NCI-H2227 (cell line): Measurements from ENCODE around the gene THBS3.
"Not testable (repeated sequence)": the region's sequence is repeated elsewhere in the genome, so short reads cannot be mapped to it uniquely, and the experiment has no call there.

Experiments used
- DNase-seq: peaks from one replicate; lab custom pipeline; 2025; ENCODE audit not compliant: unreplicated experiment; lab: John Stamatoyannopoulos, UW

Gene THBS3

DNA sequence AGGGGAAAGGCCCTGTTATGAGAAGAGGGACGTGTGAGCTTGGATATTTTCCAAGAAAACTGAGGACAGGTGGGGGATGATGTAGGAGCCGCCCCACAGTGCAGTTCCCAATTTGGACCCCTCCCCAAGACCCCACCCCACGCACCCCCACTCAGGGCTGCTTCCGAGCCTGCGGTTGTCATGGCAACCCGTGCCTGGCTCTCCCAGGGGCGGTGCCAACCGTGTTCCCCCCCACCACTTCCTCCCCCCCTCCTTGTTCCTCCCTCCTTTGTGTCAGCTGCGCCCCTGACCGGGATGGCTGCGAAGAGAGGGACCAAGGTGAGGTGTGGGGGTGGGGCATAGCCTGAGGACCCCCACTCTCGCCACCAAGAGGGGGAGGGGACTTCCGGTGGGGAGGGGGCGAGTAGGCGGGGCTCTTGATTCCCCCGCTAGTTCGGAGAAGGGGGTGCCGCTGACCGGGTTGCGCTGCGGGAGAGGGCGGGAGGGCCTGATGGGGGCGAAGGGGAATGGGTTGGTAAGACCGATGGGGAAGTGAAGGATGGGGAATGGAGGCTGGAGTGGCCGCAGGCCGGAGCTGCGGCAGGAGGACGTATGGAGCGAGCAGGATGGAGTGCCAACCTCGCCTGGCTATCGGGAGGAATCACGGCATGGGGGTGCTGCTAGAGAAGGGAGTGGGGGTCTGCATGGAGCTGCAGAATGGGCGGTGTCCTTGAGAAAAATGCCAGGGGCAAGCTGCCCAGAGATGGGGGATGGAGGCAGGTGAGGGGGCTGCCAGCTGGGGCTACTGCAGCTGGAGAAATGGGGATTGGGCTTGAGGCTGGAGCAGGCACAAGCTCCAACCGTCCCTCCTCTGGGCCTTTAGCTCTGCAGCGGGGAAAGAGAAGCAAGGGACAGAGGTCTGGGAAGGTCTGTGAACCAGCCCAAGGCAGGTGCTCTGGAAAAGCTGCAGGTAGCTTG is 33.1 kb downstream of the THBS3 start:
- DNase-seq = peak; percentile 90

DNA sequence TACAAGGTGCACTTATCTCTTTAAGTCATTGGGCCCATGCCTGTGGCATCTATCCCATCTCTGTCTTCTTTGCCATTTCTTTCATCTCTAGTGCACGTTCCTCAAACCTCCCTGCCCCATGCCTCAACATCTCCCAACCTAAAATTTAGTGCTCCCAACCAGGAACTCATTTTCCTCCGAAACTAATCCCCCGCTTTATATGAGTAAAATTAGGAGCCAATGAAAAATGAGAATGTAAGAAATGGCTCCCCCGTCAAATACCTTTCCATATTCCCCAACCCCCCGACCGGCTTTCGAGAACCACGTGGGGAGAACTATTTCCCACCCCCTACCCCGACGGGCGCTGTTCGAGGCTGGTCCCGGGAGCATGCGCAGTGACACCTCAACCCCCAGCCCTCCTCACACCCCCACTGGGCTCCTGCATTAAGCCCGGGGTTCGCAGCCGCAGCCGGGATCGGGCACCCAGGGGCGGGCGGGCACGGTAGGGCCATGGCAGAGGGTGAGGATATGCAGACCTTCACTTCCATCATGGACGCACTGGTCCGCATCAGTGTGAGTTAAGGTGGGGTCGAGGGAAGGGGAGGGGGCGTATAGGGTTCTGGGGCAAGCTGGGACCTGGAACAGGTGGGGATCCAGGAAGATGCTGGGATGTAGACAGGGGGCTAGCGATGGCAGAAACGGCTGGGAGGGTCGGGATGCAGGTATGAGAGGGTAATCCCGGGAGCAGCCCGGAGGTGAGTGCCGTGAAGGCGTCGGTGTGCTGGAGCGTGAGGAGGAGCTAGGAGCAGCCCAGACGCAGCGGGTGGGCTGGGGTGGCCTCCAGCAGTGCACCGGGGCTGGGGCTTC is 34.0 kb downstream of the THBS3 start, which contains the start of gene TRIM46:
TSS of gene TRIM46 (plus strand) at position 372 of the 846 bp plus-strand sequence. CDS start at position 490, 118 bp downstream.
- DNase-seq = peak; percentile 90

DNA sequence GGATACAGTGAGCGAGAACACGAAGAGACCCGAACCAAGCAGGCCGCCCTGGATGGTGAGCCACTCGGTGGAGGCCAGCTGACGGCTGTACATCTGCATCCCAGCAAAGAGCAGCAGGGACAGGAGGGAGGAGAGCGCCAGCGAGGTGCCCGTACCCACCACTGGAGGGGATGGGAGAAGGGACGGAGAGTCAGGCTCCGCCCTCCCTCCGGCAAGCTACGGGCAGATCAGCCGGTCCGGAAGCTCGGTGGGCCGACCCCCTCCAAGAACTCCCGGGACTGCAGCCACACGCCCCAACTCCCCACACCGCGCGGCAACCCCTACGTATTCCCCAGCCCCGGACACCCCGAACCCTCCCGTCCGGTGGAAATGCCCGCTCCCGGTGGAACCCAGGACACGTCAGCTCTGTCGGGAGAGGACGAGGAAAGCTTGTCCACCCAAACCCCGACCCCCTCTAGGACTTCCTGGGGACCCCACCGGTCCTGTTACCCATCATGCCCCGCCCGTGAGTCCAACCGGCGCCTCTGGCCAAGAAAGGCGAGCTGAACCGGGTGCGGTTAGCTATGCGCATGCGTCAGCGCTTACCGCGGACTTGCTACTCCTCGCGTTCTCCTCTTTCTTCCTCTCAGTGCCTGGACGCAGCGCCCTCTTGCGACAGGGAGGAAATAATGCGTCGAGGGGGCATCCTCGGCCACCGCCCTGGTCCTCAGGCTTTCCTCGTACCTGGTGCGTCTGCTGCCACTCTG is 34.8 kb downstream of the THBS3 start, which contains the start of gene KRTCAP2:
TSS of gene KRTCAP2 (minus strand) at position 573 of the 746 bp plus-strand sequence. CDS start at position 493, 80 bp downstream.
- peak; percentile 98 for DNase-seq

DNA sequence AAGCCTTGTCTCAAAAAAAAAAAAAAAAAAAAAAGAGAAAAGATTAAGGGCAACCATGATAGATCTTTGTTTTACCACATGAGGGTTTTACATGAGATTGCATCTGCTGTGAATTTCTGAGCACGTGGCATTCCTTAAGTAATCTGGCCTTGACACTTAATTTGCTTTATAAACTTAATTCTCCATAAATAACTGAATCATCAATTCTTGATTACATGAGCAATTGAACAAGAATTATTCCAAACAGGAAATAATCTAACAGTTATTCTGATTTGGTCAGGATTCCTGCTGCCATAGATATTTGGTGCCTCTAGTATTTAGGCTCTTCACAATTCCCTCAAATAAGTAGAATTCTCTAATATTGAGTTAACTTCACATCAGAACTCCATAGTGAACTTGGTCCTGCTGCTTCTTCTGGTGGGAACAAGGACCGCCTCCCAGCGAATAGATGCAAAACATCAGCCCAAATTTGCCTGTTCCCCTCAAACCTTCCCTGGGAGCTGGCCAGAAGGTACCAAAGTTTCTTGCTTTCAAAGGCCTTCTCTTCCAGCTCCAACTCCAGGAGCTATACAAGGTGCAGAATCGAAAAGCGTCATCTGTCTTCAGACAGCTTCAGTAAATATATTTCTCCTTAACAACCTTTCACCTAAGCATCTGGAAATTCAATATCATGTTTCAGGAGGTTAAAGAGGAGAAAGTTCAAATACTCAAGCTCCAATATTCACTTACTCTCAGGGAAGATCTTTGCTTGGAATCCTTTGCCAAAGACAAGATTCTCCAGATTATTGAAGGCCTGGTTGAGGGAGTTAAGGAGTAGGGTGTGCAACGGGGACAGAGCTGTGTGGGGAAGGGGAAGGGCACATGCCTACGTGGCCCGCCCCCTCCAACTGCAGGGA is 35.6 kb downstream of the THBS3 start:
- no peak for DNase-seq

DNA sequence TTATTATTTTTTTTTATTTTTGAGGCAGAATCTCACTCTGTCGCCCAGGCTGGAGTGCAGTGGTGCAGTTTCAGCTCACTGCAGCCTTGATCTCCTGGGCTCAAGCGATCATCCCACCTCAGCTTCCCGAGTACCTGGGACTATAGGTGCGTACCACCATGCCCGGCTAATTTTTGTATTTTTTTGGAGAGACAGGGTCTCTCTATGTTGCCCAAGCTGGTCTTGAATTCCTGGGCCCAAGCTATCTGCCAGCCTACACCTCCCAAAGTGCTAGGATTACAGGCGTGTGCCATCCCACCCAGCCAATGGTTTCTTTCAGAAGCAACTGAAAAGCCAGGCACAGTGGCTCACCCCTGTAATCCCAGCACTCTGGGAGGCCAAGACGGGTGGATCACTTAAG is 36.9 kb downstream of the THBS3 start:
- no peak for DNase-seq

DNA sequence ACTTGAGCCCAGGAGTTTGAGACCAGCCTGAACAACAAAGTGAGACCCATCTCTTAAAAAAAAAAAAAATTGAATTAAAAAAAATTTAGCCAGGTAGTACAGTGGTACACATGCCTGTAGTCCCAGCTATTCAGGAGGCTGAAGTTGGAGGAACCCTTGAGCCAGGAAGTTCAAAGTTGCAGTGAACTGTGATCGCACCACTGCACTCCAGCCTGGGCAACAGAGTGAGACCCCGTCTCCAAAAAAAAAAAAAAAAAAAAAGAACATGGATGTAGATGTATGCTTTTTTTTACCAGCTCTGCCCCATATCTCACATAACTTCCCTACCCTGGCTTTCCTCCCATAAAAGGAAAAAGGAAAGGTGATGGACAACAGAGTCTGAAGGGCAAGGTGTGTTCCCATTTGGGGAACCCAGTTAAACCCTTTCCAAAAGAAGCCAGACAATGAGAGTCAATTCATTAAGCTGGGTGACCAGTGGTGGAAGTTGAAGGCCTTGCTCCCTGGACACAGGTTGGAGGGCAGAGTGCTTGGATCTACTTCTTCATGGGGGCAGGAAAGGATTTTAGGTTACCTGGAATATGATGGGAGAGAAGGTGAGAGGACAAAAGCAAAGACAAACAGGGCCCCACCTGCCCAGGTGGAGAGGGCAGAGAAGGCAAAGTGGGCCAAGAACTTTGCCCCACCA is 37.5 kb downstream of the THBS3 start:
- no peak for DNase-seq

DNA sequence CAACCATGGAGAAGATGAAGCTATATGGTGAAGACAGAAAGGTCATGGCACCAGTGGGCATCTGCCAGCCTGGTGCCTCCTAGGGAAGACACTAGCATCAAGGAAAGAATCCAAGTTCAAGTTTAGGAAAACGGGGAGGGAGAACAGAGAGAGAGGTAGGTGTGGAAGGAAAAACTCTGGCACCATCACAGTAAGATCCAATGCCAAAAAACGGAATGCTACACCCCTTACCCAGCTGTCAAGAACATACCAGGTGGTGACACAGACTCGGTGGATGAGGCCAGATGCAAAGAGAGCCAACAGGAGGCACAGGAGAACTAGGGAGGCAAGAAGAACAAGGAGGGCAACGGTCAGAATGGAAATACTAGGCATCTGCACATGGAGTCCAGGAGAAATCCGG is 38.2 kb downstream of the THBS3 start:
- DNase-seq = no peak

DNA sequence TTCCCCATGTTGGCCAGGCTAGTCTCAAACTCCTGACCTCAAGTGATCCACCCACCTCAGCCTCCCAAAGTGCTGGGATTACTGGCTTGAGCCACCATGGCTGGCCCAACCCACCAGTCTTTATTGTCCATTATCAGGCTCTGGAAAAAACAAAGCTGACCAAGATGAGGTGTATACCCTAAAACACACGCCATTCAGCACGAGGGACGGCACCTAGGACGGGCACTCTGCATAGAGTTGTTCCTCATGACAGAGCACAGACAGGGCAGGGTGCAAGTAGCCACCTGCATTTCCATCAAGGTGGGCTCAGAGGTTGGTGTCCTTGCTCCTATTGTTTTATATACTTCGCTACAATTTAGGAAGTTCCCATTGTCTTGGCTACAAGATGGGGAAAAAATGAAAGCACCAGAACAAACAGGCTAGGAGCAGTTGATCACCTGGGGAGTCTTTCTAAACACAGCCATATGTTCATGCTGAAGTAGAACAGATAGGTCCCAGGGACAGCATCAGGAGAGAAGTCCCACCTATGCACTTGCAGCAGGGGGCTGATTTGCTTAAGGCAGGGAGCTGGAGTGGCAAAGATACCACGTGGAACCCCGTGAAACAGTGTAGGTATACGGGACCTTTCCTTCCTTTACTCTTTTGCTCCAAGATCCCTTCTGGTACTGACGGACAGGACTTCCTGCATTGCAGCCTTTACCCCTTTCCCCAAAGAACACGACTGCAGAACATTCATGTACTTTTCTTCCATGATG is 39.1 kb downstream of the THBS3 start:
- DNase-seq = no peak

DNA sequence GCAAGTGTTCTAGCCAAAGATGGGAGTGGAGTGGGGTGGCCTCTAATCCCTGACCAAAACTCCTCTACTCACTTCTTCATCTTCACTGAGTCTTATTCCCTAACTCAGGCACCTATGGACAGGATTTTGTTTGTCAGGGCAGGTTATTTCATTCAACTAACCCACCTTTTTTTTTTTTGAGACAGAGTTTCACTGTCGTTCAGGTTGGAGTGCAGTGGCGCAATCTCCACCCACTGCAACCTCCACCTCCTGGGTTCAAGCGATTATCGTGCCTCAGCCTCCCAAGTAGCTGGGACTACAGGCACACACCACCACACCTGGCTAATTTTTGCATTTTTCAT is 39.6 kb downstream of the THBS3 start:
- DNase-seq = not testable (repeated sequence)

DNA sequence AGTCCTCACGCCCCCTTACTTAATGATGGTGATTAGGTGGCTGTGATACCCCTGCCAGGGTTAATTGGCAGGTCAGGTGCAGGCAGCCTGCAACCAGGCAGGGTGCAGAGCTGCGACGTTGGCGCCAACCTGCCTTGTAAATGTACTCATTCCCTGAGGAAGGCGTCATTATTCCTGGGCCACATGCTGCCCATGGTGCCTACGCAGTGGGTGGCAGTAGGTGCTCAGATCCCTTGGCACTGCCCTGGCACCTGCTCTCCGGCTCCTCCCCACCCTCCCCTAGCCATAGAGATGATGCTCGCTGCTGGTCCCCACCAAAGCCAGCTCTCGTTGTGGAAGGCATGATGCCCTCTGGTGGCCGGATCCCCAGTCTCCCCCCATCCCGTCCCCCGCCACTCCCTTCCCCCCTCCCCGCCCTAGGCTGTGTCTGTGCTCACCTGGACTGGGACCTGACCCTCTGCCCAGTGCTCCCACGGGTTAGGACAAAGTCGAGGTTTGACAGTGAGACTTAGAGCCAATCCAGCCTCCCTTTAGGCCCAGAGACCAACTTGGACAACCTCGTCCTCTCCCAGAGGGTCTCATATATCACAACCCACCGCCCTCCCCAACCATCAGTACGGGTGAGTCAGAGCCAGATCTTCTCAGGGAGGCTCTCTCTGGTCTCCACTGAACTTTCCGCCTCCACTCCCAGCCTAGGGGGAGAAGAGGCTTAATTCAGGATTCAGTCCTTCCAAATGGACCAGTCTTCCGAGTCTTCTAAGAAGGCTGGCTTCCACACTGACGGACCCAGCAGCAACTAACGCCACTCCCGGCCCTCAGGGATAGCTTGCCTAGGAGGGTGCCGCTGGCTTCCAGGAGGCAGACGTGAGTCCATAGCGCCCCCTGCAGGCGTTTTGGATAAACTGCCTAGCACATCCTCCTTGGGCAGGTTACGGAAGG is 40.3 kb downstream of the THBS3 start:
- peak; percentile 94 for DNase-seq

DNA sequence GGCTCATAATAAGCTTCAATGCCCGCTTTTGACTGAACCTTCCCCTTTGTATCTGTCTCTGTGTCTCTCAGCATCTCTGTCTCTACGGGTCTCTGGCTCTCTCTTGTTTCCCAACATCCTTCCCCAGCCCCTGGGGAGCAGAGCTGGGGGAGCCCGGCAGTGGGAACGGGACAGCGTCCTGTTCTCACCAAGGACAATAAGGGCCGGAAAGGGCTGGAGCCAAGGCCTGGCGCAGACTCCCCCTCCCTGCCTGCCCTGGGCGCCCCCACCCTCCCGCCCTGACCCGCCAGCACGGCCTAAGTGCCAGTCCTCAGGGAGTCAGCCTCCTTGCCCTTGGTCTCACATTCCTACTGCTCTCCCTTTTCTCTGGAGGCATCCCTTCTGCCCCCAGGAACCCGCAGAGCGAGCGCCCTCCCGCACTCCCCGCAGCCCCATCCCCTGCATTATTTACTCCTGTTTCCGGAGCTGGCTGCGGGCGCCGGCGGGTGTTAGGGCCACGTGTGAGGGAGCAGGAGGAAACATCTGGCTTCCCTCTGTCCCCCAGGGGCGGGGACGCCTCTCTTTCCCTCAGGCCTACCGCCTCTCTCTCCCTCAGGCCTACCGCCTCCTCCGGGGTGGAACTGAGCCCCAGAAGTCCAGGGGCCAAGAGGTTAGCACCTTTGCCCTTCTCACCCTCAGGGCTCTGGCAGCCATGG is 41.1 kb downstream of the THBS3 start:
- DNase-seq = peak; percentile 67

DNA sequence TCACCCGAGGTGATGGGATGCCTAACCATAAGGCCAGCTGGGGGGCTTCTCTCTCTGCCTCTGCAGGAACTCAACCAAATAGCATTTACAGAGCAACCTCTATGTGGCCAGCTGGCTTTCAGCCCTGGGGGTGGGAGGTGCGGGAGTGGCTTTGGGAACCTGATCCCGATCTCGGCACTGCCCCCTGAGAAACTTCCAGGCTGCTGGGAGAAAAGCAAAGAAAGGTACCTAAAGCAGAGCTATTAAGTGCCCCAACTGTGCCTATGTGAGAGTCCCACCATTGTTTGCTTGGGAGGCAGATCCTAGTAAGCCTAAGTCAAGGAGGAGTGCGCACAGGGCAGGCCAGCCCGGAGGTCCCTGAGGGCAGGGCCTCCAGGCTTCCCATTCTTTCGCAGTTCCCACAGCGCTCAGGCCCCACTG is 41.6 kb downstream of the THBS3 start:
- no peak for DNase-seq

DNA sequence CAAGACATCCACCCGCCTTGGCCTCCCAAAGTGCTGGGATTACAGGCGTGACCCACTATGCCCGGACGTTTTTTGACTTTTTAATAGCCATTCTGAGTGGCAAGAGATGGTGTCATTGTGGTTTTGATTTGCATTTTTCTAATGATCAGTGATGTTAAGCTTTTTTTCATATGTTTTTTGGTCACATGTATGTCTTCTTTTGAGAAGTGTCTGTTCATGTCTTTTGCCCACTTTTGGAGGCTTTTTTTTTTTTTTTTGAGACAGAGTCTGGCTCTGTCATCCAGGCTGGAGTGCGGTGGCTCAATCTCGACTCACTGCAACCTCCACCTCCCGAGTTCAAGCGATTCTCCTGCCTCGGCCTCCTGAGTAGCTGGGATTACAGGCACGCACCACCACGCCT is 43.1 kb downstream of the THBS3 start:
- DNase-seq = not testable (repeated sequence)

DNA sequence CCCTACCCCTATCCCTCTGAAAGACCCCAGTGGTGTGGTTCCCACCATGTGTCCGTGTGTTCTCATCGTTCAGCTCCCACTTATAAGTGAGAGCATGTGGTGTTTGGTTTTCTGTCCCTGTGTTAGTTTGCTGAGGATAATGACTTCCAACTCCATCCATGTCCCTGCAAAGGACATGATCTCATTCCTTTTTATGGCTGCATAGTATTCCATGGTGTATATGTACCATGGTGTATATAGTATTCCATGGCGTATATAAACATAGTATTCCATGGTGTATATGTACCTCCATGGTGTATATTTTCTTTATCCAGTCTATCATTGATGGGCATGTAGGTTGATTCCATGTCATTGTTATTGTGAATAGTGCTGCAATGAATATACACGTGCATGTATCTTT is 43.9 kb downstream of the THBS3 start:
- DNase-seq = not testable (repeated sequence)

DNA sequence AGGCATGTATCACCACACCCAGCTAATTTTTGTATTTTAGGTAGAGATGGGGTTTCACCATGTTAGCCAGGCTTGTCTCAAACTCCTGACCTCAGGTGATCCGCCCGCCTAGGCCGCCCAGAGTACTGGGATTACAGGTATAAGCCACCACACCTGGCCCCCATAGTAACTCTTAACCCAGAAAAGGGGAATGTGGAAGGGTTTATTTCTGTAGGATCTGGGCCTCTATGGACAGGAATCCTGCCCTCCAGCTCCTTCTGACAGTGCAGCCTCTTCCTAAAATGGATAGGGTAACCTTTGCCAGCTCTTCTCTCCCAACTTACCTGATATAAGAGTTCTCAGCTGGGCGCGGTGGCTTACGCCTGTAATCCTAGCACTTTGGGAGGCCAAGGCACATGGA is 45.1 kb downstream of the THBS3 start:
- DNase-seq = not testable (repeated sequence)

DNA sequence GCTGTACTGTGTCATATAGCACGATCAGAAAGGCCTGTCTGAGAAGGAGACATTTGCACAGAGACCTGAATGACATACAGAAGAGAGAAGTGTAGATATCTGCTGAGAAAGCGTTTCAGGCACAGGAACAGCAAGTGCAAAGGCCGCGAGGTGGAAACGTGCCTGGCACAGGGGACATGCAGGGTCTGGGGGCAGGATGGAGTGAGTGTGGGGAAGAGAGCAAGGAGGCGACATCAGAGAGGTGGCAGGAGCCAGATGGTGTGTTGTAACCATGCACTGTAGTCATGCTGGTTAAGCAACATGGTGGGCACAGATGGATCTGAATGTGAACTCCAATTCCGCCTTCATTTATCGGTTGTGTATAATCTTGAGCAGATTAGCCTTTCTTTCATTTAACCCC is 47.6 kb downstream of the THBS3 start:
- DNase-seq = no peak

DNA sequence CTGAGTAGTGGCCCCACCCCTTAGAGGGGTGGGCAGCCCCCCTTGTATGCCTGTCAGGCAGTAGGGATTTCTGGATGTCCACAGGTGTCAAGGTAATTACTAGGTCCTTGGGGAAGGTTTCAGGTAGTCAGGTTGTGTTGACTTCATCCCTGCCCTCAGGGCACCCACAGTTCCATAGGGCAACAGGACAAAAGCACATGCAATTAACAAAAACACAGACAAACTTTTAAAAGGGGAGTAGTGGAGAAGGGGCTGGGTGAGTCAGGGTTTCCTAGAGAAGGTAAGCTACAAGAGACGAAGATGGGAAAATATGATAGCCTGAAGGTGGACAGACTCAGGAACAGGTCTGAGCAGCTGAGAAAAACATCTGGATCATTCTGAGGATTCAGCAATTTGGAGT is 48.7 kb downstream of the THBS3 start:
- DNase-seq = no peak
